SU-DHL-6 (cell line): ENCODE data around the gene UNK.

Experiments
- CTCF ChIP-seq: fragments of 200-600 bp; sonication (generic); IDR thresholded peaks from one replicate; pipeline ENCODE4 v1.5.1; 2017; ENCODE audit warnings: antibody characterized with exemption, mild to moderate bottlenecking, low read length, moderate library complexity; ENCODE audit not compliant: insufficient read depth, poor library complexity, severe bottlenecking
- EZH2phosphoT487 ChIP-seq: fragments of 200-600 bp; sonication (generic), shearing (Covaris generic); conservative IDR thresholded peaks from 2 replicates; pipeline ENCODE4 v1.6.1; 2018; ENCODE audit warnings: mild to moderate bottlenecking, antibody characterized with exemption, low read length, moderate library complexity, mixed read lengths

- TF ChIP-seq CTCF (no peak), EZH2phosphoT487 (no peak)
These were observed 53.8 kb downstream of the UNK start for GRCh38 chr17:75838410-75838809.
